HepG2 (cell line): ENCODE measurements around the gene RSBN1L. TPM values are rescaled to one million over a fixed set of nuclear protein-coding genes. Genes with fewer than 3 reads are reported as not detected.

ENCODE experiments used
- ATAC-seq: fragments of 200-7000 bp; cut with Tn5 transposase; 3 replicates; pipeline ENCODE4 v1.9.1; 2020; ENCODE audit warnings: mild to moderate bottlenecking, moderate library complexity
- BruUV-seq: library from RNA; stranded (reverse); fragments of 400-500 nt; replicated peaks from 2 replicates; lab custom pipeline; 2021; lab: Mats Ljungman, UMichigan
- CTCF ChIA-PET: fragments of 300-600 bp; formaldehyde crosslinking; extraction: SDS; loops from one replicate; lab custom pipeline; 2021; ENCODE audit warnings: low total read pairs, inconsistent platforms, low intra/inter-chr PET ratio; lab: Yijun Ruan, JAX
- POLR2A ChIA-PET: fragments of 350-600 bp; sonication (Branson Sonifier 250); formaldehyde crosslinking; loops from one replicate; lab custom pipeline; 2020; ENCODE audit warnings: antibody characterized with exemption, inconsistent platforms; lab: Yijun Ruan, JAX
- DNase-seq: peaks from one replicate; pipeline ENCODE4 v3.0.0-alpha.2; 2015; ENCODE audit warnings: low spot score
- FAIRE-seq: peaks from 3 replicates; lab custom pipeline; 2011; peaks lifted over from hg19 to GRCh38; lab: Jason Lieb, UNC
- H2AFZ ChIP-seq: one replicate; pipeline ENCODE4 v1.6.1; 2011; ENCODE audit warnings: low read length, inconsistent platforms
- H3K27ac ChIP-seq: fragments of 300-600 bp; 3 replicates; pipeline ENCODE4 v1.8.0; 2011; ENCODE audit warnings: mixed run types, mild to moderate bottlenecking, mixed read lengths, low read length, inconsistent platforms; ENCODE audit not compliant: insufficient read depth; ENCODE audit errors: extremely low read length
- H3K27me3 ChIP-seq, 2 experiments: fragments of 200-600 bp in 1 of 2; 2 replicates in 1 of 2; 3 replicates in 1 of 2; pipeline versions ENCODE4 v1.6.0 to v1.8.0; 2011; ENCODE audit warnings: low read length in 2 of 2, mild to moderate bottlenecking in 2 of 2, moderate library complexity in 2 of 2, inconsistent platforms in 1 of 2; ENCODE audit not compliant: insufficient read depth in 2 of 2, control insufficient read depth in 1 of 2
- H3K36me3 ChIP-seq, 2 experiments: fragments of 200-600 bp in 1 of 2; replicated peaks in 1 of 2; 2 replicates in 1 of 2; 3 replicates in 1 of 2; pipeline versions ENCODE4 v1.5.1 to v1.8.0; 2011; ENCODE audit warnings: low read length in 2 of 2, inconsistent platforms in 1 of 2; ENCODE audit not compliant: insufficient read depth in 2 of 2, control insufficient read depth in 1 of 2
- H3K4me1 ChIP-seq: 2 replicates; pipeline ENCODE4 v1.5.1; 2012; ENCODE audit warnings: low read length, inconsistent platforms; ENCODE audit not compliant: insufficient read depth
- H3K4me2 ChIP-seq: 2 replicates; pipeline ENCODE4 v1.6.0; 2011; ENCODE audit warnings: low read depth, low read length, inconsistent platforms
- H3K4me3 ChIP-seq, 3 experiments: fragments of 200-600 bp in 1 of 3; sonication (generic), shearing (Covaris generic) in 1 of 3; replicated peaks in 1 of 3; 2 replicates each; pipeline ENCODE4 v1.5.1; 2011 to 2016; ENCODE audit warnings: low read length in 3 of 3, inconsistent platforms in 2 of 3, low read depth in 2 of 3, mild to moderate bottlenecking in 2 of 3, control low read depth in 1 of 3, mixed read lengths in 1 of 3; ENCODE audit not compliant: insufficient read depth in 1 of 3
- H3K79me2 ChIP-seq: one replicate; pipeline ENCODE4 v1.6.1; 2011; ENCODE audit warnings: low read length, inconsistent platforms; ENCODE audit not compliant: insufficient read depth
- H3K9ac ChIP-seq: 2 replicates; pipeline ENCODE4 v1.6.0; 2011; ENCODE audit warnings: mild to moderate bottlenecking, low read depth, low read length, inconsistent platforms; ENCODE audit not compliant: insufficient read depth
- H3K9me3 ChIP-seq: 2 replicates; pipeline ENCODE4 v1.5.1; 2012; ENCODE audit warnings: mild to moderate bottlenecking, low read length
- H4K20me1 ChIP-seq: 2 replicates; pipeline ENCODE4 v1.6.0; 2011; ENCODE audit warnings: inconsistent platforms, mild to moderate bottlenecking, low read length, moderate library complexity; ENCODE audit not compliant: insufficient read depth
- BRCA1 ChIP-seq: sonication (generic); formaldehyde crosslinking; IDR thresholded peaks from 2 replicates; pipeline ENCODE4 v1.4.0; 2020; ENCODE audit warnings: missing genetic modification reagents
- CBX5 ChIP-seq: sonication (generic); formaldehyde crosslinking; IDR thresholded peaks from 2 replicates; pipeline ENCODE4 v1.4.0; 2020; ENCODE audit warnings: missing genetic modification reagents, borderline replicate concordance
- DMAP1 ChIP-seq: IDR thresholded peaks from 2 replicates; pipeline ENCODE4 v1.6.1; 2016
- NR2F6 ChIP-seq, 2 experiments: IDR thresholded peaks; 2 replicates each; pipeline ENCODE4 v1.6.1; 2016; ENCODE audit warnings: antibody characterized with exemption in 1 of 2, mild to moderate bottlenecking in 1 of 2
- REPIN1 ChIP-seq: sonication (generic); formaldehyde crosslinking; IDR thresholded peaks from 2 replicates; pipeline ENCODE4 v1.8.0; 2022; ENCODE audit warnings: missing genetic modification reagents, low read depth, mild to moderate bottlenecking, borderline replicate concordance
- RXRB ChIP-seq: IDR thresholded peaks from 2 replicates; pipeline ENCODE4 v1.6.1; 2016; ENCODE audit warnings: borderline replicate concordance, missing genetic modification reagents, missing compliant biosample characterization
- TOE1 ChIP-seq: sonication (generic); formaldehyde crosslinking; IDR thresholded peaks from 2 replicates; pipeline ENCODE4 v1.4.0; 2020; ENCODE audit warnings: mild to moderate bottlenecking, missing genetic modification reagents
- ZBTB7B ChIP-seq: sonication (generic); formaldehyde crosslinking; IDR thresholded peaks from 2 replicates; pipeline ENCODE4 v1.4.0; 2020; ENCODE audit warnings: missing genetic modification reagents
- ZFX ChIP-seq: sonication (generic); formaldehyde crosslinking; IDR thresholded peaks from 2 replicates; pipeline ENCODE4 v1.4.0; 2020; ENCODE audit warnings: mild to moderate bottlenecking, low read depth, missing genetic modification reagents, moderate library complexity
- ZNF383 ChIP-seq: sonication (generic); formaldehyde crosslinking; IDR thresholded peaks from 2 replicates; pipeline ENCODE4 v1.4.0; 2020; ENCODE audit warnings: missing genetic modification reagents, mild to moderate bottlenecking, borderline replicate concordance
- ZNF615 ChIP-seq: sonication (generic); formaldehyde crosslinking; IDR thresholded peaks from 2 replicates; pipeline ENCODE4 v1.5.0; 2020; ENCODE audit warnings: mild to moderate bottlenecking, missing genetic modification reagents, borderline replicate concordance
- ZNF782 ChIP-seq: sonication (generic); formaldehyde crosslinking; IDR thresholded peaks from 2 replicates; pipeline ENCODE4 v1.4.0; 2020; ENCODE audit warnings: missing genetic modification reagents, mild to moderate bottlenecking, borderline replicate concordance
- WGBS: methylation state at CpG from one replicate; pipeline ENCODE4 v1.1.6; 2017; ENCODE audit warnings: low lambda C conversion rate; 5-methylcytosine and 5-hydroxymethylcytosine counted together
- in situ Hi-C: cut with HindIII; loops from 2 replicates; pipeline ENCODE4 v1.10.0; 2017; ENCODE audit warnings: low pct_unique_long_range_greater_than_20kb; ENCODE audit not compliant: extremely low pct_ligation_motif_present
- intact Hi-C: fragments of 100-400 bp; cut with micrococcal nuclease; formaldehyde crosslinking; loops from one replicate; pipeline ENCODE4 v1.10.0; 2022; ENCODE audit not compliant: unreplicated experiment
- polyA plus RNA-seq, 8 experiments: library from polyadenylated mRNA; depleted of rRNA in 3 of 8; stranded (reverse) in 7 of 8; unstranded in 1 of 8; fragments of >200 nt; fragmentation: Illumina TruSeq in 4 of 8; extraction: Trizol in 4 of 8; gene quantifications; 2 replicates each; pipeline versions ENCODE4 v1.2.1 to v1.2.3, GENCODE V29; 2011 to 2016; ENCODE audit warnings: low read depth in 4 of 8, missing spikeins in 1 of 8, mixed read lengths in 1 of 8; ENCODE audit not compliant: insufficient read depth in 1 of 8
- total RNA-seq, 5 experiments: library from RNA; depleted of rRNA; stranded (reverse); fragments of >200 nt; fragmentation: Illumina TruSeq; extraction: Trizol; gene quantifications; 2 replicates each; pipeline ENCODE4 v1.2.3, GENCODE V29; 2016; ENCODE audit warnings: low read depth in 1 of 5
- TF ChIP-seq, protein P1 (sequence below): sonication (generic); formaldehyde crosslinking; IDR thresholded peaks from 2 replicates; pipeline ENCODE4 v1.5.0; 2020; ENCODE audit warnings: mild to moderate bottlenecking, missing genetic modification reagents
- TF ChIP-seq, protein P2 (sequence below): sonication (generic); formaldehyde crosslinking; IDR thresholded peaks from 2 replicates; pipeline ENCODE4 v1.5.1; 2020; ENCODE audit warnings: missing genetic modification reagents, mild to moderate bottlenecking, borderline replicate concordance
- TF ChIP-seq, protein P3 (sequence below): sonication (generic); formaldehyde crosslinking; IDR thresholded peaks from 2 replicates; pipeline ENCODE4 v1.4.0; 2020; ENCODE audit warnings: missing genetic modification reagents, borderline replicate concordance

The RSBN1L gene
- total and polyA plus RNA-seq, 2 of the 13 experiments (the other 11 are each of a cell fraction or from before 2014, with no cell fraction given), result 7.7 to 21.3 TPM

DNA sequence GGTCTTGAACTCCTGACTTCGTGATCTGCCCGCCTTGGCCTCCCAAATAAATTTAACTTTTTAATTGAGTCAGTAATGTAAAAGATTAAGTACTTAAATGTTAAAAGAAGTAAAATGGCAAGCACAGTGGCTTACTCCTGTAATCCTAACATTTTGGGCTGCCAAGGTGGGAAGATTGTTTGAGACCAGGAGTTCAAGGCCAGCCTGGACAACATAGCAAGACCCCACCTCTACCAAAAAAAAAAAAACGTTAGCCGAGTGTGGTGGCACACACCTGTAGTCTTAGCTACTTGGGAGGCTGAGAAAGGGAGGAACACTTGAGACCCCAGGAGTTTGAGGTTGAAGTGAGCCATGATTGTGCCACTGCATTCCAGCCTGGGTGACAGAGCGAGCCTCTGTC, 128.4 kb downstream of the RSBN1L start (continued):
- no peak for TF ChIP-seq ZNF383

DNA sequence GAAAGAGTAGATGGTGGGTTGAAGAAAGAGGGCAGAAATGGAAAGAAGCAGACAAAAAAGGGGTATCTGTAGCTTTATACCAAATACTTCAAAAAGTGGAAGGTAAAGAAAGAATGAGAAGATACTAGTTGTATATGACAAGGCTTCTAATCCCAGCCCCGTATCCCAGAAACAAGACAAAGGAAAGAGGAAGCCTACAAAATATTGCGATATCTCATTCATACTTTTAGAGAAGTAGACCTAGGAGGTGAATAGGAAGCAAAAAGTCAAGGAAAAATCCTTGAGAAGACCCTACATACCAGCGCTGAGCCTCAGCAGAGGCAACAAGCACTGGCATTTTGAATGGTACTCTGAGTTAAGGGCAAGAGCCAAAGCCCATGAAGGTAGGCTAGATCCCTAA, 128.9 kb downstream of the RSBN1L start:
- Histone ChIP-seq H3K27ac (no peak overlapping the region), H3K79me2 (peaks cover 5% of the 10 kb centered on the region), H3K9me3 (peaks cover 20% of the 10 kb centered on the region), H4K20me1 (no peaks in the 10 kb centered on the region), H3K27me3 (no peaks in the 10 kb centered on the region), H3K4me1 (no peaks in the 10 kb centered on the region), H3K4me2 (no peak overlapping the region), H2AFZ (no peak overlapping the region), H3K4me3 (no peak overlapping the region), H3K9ac (no peak overlapping the region), H3K36me3 (no peaks in the 10 kb centered on the region)
- no peak for FAIRE-seq
- in situ Hi-C loops, result no loop called here
- ChIA-PET POLR2A (no interaction called here), CTCF (no interaction called here)
- DNase-seq, result no peak
- intact Hi-C loops, result no loop called here
- WGBS, result 94% methylated on average over 3 of the region's 3 CpGs
- no peak for ATAC-seq
- no TSS peak for BruUV-seq
- no peak for TF ChIP-seq REPIN1
- TF ChIP-seq, protein P1, sequence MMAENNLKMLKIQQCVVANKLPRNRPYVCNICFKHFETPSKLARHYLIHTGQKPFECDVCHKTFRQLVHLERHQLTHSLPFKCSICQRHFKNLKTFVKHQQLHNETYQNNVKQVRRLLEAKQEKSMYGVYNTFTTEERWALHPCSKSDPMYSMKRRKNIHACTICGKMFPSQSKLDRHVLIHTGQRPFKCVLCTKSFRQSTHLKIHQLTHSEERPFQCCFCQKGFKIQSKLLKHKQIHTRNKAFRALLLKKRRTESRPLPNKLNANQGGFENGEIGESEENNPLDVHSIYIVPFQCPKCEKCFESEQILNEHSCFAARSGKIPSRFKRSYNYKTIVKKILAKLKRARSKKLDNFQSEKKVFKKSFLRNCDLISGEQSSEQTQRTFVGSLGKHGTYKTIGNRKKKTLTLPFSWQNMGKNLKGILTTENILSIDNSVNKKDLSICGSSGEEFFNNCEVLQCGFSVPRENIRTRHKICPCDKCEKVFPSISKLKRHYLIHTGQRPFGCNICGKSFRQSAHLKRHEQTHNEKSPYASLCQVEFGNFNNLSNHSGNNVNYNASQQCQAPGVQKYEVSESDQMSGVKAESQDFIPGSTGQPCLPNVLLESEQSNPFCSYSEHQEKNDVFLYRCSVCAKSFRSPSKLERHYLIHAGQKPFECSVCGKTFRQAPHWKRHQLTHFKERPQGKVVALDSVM (CRISPR knock-in tag), result no peak
- TF ChIP-seq, protein P2, sequence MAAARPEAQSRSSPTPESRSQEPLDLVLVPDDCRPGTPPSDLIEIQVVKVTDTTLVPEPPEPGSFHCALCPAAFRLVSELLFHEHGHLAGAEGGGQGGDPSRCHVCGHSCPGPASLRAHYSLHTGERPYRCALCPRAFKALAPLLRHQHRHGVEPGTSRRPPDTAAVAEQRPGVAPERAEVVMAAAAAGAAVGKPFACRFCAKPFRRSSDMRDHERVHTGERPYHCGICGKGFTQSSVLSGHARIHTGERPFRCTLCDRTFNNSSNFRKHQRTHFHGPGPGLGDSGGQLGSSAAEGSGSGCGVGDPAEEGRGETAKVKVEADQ (CRISPR knock-in tag), result no peak
- TF ChIP-seq DMAP1 (CRISPR knock-in tag), result no peak
- no peak for TF ChIP-seq ZFX (CRISPR knock-in tag)
- TF ChIP-seq, protein P3, sequence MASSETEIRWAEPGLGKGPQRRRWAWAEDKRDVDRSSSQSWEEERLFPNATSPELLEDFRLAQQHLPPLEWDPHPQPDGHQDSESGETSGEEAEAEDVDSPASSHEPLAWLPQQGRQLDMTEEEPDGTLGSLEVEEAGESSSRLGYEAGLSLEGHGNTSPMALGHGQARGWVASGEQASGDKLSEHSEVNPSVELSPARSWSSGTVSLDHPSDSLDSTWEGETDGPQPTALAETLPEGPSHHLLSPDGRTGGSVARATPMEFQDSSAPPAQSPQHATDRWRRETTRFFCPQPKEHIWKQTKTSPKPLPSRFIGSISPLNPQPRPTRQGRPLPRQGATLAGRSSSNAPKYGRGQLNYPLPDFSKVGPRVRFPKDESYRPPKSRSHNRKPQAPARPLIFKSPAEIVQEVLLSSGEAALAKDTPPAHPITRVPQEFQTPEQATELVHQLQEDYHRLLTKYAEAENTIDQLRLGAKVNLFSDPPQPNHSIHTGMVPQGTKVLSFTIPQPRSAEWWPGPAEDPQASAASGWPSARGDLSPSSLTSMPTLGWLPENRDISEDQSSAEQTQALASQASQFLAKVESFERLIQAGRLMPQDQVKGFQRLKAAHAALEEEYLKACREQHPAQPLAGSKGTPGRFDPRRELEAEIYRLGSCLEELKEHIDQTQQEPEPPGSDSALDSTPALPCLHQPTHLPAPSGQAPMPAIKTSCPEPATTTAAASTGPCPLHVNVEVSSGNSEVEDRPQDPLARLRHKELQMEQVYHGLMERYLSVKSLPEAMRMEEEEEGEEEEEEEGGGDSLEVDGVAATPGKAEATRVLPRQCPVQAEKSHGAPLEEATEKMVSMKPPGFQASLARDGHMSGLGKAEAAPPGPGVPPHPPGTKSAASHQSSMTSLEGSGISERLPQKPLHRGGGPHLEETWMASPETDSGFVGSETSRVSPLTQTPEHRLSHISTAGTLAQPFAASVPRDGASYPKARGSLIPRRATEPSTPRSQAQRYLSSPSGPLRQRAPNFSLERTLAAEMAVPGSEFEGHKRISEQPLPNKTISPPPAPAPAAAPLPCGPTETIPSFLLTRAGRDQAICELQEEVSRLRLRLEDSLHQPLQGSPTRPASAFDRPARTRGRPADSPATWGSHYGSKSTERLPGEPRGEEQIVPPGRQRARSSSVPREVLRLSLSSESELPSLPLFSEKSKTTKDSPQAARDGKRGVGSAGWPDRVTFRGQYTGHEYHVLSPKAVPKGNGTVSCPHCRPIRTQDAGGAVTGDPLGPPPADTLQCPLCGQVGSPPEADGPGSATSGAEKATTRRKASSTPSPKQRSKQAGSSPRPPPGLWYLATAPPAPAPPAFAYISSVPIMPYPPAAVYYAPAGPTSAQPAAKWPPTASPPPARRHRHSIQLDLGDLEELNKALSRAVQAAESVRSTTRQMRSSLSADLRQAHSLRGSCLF (CRISPR knock-in tag), result no peak
- no peak for TF ChIP-seq ZBTB7B (CRISPR knock-in tag)
- TF ChIP-seq BRCA1, result no peak
- TF ChIP-seq NR2F6 (IDR thresholded peaks at IDR 0.05), result no peak
- no peak for TF ChIP-seq NR2F6 (CRISPR knock-in tag; IDR thresholded peaks at IDR 0.05)
- no peak for TF ChIP-seq RXRB (CRISPR knock-in tag)
- TF ChIP-seq CBX5 (CRISPR knock-in tag), result no peak
- no peak for TF ChIP-seq ZNF615 (CRISPR knock-in tag)
- TF ChIP-seq TOE1 (CRISPR knock-in tag), result no peak
- TF ChIP-seq ZNF782 (CRISPR knock-in tag), result no peak
